HG03342 (cell line): ENCODE results near the gene JUN.
A peak's percentile ranks its signal among the peaks of the same experiment; 100 is the strongest.

Source experiments
- ATAC-seq: cut with Tn5 transposase; IDR thresholded peaks from one replicate; pipeline ENCODE4 v1.9.1; 2021; ENCODE audit warnings: mild to moderate bottlenecking, moderate library complexity; ENCODE audit not compliant: unreplicated experiment

JUN gene

DNA sequence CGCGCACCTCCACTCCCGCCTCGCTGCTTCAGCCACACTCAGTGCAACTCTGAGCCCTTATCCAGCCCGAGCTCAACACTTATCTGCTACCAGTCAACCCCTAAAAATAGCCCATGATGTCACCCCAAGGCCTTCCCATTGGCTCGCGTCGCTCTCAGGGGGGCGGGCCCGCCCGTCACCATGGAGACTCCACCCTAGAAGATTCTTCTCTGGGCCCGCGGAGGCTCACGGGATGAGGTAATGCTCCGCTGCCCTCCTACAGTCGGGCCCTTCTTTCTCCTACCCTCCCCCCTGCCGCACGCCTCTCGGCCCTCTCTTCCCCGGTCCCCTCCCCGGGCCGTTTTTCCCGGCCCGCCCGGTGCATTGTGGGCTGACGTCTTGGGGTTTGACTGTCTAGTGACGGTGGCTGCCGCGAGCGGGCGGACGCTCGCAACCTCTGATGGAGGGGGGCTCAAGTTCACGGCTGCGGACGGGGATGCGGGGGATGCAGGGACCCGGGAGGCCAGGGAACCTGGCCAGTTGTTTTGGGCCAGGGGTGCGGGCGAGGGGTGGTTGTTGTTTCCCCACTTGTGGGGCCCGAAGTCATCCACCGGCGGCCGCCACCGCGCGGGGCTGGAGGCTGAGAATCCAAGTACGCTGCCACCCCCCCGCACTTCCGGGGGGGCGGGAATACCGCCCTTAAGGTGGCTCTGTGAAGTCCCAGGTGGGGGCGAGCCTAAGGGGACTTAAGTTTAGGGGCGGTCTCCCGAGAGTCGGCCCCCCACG, at the start of gene JUN:
TSS of gene JUN (minus strand) at position 55 of the 765 bp plus-strand sequence. CDS start 977 bp downstream, outside the sequence.
- ATAC-seq: peak; percentile 81

GRCh38 chr1:58833166-58833565, 49.3 kb upstream of the JUN start:
- ATAC-seq: no peak

GRCh38 chr1:58830291-58830690, 46.4 kb upstream of the JUN start:
- ATAC-seq: no peak

DNA sequence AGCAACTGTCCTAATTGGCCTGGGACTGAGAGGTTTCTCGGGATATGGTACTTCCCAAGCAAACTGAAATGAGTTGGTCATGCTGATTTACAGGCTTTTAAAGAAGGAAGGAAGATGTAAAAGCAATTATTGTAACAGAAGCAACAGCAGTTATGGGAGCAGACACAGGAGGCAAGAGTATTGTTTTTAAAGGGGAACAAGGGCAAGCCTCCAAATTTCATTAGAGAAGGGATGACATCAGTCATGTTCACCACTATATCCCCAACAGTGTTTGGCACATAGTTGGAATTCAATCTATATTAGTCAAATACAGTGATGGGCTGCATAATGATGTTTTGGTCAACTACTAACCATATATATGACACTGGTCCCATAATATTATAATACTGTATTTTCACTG, 46.0 kb upstream of the JUN start:
- ATAC-seq: no peak

DNA sequence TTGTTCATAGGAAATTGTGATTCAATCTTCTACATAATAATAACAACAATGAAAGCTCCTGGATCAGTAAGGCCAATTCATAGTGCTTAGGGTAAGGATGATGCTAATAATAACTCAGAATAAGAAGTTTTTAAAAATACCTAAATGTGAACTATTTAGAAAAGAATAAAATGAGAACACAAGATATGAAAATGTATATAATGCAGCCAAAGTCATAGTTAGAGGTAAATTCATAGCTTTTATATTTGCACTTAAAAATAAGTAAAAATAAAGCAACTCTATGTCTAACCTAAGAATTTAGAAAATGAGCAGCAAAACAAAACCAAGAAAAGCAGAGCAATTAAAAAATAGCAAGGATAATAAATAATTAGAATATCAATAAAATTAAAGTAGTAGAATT, 43.5 kb upstream of the JUN start:
- no peak for ATAC-seq

GRCh38 chr1:58824753-58825389, 41.0 kb upstream of the JUN start:
- ATAC-seq: no peak

GRCh38 chr1:58823481-58824010, 39.7 kb upstream of the JUN start:
- ATAC-seq: no peak

- ATAC-seq: no peak
Observed at GRCh38 chr1:58821309-58821708, 37.5 kb upstream of the JUN start.

DNA sequence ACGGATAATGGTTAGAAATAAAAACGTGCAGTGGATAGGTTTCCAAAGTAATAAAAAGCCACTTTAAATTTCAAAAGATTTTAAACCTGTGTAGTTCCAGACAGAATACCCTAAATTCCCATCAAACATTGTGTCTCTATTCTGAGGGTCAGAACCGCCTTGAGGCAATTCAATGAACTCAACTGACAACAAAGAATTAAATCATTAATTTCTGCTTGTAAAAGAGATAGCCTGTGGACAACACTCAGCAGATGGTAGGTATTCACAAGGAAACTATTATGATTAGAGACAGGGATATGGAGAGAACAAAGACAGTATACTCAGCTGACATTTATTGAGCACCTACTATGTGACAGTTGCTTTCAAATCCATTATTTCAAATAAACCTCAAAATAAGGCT, 35.1 kb upstream of the JUN start:
- ATAC-seq: no peak

DNA sequence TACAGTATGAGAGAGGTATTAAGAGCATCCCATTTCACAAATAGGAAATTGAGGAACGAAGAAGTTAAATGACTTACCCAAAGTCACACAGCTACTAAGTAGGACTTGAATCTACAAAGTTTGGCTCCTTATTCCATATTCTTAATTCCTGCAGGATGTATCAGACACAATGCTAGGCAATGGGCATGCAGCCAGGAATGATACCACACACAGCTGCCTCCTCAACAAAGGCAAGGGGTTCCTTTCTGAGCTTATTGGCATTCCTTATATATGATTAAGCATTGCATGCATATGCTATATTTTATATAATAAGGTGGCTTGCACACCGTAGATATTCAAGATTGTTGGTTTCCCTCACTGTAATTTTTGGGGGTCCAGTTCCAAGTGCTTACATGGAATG, 34.2 kb upstream of the JUN start:
- no peak for ATAC-seq

DNA sequence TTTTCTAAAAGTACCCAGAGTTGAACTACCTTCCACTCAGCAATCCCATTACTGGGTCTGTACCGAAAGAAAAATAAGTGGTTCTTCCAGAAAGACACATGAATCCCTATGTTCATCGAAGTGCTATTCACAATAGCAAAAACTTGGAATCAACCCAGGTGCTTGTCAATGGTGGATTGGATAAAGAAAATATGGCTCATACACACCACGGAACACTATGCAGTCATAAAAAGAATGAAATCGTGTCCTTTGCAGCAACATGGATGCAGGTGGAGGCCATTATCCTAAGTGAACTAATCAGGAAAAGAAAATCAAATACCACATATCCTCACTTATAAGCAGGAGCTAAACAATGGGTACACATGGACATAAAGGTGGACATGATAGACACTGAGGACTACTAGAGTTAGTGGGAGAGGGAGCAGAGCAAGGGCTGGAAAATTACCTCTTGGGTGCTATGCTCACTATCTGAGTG, 32.9 kb upstream of the JUN start:
- ATAC-seq: no peak

DNA sequence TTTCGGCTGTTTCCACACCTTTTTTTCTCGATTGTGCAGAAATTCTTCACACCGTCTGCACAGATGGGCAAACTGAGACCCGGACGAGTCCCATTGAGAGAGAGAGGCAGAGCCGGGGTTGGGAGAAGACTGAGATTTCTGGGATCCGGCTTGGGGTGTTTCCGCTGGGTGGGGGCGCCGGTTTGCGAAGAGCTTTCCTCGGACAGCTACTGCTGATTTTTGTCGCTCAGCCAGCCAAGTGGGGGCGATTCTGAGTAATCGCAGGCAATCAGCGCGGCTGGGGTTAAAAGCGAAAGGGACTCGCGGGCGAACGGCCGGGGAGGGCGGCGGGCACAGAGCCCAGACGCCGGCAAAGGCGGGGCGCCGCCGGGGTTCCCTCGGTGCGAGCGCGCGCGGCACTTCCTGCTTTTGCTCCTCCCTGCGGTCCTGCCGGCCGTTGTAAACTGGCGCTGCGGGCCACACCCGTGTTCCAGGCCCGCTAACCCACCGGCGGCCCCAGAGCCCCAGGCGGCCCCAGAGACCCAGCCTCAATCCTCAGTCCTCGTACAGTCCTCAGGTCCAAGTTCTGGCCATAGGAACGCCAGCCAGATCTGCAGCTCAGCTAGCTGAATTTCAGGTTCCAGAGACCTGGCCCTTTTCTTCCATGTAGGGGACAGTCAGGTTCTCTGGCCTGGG, 32.4 kb upstream of the JUN start:
- peak; percentile 88 for ATAC-seq

- ATAC-seq: peak; percentile 16
Observed at GRCh38 chr1:58815686-58816071, 31.8 kb upstream of the JUN start.

DNA sequence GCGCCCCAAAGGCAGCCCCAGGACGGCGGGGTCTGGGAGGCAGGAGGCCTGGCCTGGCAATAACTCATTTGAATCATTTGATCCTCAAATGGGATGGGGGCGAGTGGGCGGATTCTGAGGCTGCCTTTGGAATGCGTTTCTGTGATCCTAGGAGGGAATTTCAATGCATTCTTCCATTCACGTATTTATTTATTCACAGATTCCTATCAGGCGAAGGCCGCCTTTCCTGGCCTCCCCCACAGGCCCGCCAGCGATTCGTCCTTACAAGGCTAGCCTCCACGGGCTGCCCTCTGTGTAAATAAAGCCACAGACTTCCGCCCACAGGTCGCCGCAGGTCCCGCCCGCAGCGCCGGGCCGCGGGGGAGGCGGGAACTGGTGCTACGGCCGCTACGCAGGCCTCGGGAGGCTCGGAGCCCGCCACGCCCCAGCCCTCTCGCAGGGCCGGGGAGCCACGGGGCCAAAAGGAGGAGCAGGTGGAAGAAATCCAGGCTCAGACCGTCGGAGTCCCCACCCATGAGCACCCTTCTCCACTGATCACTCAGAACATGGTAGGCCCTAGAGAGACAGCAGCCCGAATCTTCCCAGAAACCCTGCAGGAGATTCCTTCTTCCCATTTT, 31.3 kb upstream of the JUN start:
- peak; percentile 44 for ATAC-seq

- ATAC-seq: no peak
Observed at GRCh38 chr1:58814251-58815068, 30.6 kb upstream of the JUN start.

DNA sequence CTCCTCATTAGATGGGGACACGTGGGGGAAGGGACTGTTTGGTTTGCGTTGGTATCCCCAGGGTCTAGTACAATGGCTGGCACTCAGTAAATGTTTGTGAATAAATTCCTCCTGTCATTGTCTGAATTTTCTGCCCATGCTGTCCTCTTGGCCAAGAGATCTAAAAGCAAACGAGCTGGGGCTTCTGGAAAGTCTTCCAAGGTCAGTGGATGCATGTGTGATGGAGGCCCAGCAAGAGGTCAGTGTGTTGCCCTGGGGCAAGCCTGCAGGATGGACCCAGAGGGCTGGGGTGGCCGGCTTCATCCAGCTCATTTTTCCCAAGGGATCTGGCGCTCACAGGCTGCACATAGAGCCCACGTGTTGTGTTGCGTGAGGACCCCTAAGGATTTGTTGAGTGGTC, 30.0 kb upstream of the JUN start:
- ATAC-seq: no peak

- no peak for ATAC-seq
Observed at GRCh38 chr1:58813361-58813760, 29.5 kb upstream of the JUN start.

GRCh38 chr1:58812926-58813325, 29.1 kb upstream of the JUN start:
- ATAC-seq: no peak

DNA sequence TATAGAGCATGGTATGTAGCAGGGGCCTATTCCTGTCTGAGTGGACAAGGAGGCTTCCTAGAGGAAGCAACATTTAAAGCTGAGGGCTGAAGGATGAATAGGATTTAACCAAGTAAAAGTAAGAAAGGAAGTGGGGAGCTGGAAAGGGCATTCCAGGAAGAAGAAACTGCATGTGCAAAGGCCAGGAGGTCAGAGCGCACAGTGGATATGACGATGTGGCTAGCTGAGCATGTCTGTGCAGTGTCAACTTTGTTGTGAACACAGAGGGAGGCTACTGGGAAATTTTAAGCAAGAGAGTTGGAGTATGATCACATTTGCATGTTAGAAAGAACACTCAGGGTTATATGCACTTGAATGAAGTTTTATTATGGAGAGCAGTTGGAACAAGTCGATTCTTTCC, 28.6 kb upstream of the JUN start:
- no peak for ATAC-seq

- no peak for ATAC-seq
Observed at GRCh38 chr1:58811303-58811702, 27.5 kb upstream of the JUN start.
